GM12892 (cell line): Measurements from ENCODE around the gene SLC6A3.

Experiments
- POLR2A ChIP-seq: IDR thresholded peaks from 2 replicates; pipeline ENCODE4 v1.6.1; 2011; ENCODE audit warnings: low read depth, low read length, control low read depth
- POLR2AphosphoS5 ChIP-seq: IDR thresholded peaks from 2 replicates; pipeline ENCODE4 v1.6.1; 2011; ENCODE audit warnings: low read depth, low read length, control low read depth
- TAF1 ChIP-seq: IDR thresholded peaks from 2 replicates; pipeline ENCODE4 v1.6.1; 2011; ENCODE audit warnings: low read depth, mild to moderate bottlenecking, control low read depth, low read length, borderline replicate concordance

DNA sequence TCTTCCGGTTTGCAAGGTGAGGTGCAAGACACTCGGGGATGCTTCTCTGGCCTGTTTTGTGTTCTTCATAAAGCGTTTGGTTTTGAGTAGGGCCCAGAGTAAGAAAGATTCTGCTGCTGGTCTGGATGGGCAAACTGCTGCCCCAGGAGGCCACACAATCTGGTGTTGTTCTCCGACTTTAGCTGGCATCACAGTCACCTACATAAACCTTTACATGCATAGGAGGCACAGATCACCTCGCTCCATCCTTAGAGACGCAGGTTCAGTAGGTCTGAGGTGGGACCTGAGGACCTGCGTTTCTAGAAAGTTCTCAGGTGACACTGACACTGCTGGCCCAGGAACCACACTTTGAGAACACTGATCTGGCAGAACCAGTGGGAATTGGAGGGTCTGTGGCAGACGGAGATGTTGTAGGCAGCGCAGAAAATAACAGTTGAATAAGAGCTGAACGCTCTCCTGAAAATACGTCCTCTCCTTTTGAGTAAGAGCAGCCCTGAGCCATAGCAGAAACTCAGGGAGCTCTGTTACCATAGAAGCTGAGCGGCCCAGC lies 3.9 kb upstream of the SLC6A3 start:
- TF ChIP-seq TAF1 (no peak), POLR2A (no peak), POLR2AphosphoS5 (no peak)
